ENCODE data around the gene MECP2.

DNA sequence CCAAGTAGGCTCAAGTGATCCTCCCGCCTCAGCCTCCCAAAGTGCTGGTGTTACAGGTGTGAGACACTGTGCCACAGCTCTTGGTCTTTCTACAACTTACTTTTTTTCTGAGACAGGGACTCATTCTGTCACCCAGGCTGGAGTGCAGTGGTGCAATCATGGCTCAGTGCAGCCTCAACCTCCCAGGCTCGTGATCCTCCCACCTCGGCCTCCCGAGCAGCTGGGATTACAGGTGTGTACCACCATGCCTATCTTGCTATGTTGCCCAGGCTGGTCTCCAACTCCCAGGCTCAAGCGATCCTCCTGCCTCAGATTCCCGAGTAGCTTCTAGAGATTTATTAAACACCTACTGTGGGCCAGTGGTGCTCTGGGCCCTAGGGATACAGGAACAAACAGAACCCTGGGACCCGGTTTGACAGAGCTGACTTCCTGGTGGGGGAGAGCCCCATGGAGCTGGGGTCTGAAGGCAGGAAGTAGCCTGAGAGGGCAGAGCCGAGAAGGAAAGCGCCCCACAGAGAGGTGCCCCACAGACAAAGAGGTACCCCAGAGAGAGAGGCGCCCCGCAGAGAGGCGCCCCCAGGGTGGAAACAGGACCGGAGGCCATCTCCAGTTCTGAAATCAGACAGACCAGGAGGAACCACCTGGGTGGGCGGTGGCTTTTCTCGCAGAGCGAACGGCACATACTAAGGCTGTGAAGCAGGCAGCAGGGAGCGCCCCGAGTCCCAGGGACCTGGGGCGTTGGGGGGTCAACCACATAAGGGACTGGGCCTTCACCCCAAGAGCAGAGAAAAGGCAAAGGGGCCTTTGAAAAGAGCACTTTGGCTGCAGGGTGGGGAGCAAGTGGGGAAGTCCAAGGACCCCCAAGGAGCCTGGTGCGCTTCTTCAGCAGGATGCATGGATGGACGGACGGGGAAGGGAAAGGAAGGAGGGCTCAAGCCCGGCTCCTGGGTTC lies 82.8 kb downstream of the MECP2 start:
- TF ChIP-seq PPARA (CRISPR knock-in tag; IDR thresholded peaks at IDR 0.05; ENCODE audit: borderline replicate concordance) (no peak), ARNTL (CRISPR knock-in tag; IDR thresholded peaks at IDR 0.05; ENCODE audit: borderline replicate concordance, low read depth) (no peak), ZC3H10 (CRISPR knock-in tag; IDR thresholded peaks at IDR 0.05) (no peak), ZFP3 (CRISPR knock-in tag; IDR thresholded peaks at IDR 0.05) (no peak), CSDC2 (CRISPR knock-in tag; IDR thresholded peaks at IDR 0.05) (no peak)
- TF ChIP-seq, protein P1, sequence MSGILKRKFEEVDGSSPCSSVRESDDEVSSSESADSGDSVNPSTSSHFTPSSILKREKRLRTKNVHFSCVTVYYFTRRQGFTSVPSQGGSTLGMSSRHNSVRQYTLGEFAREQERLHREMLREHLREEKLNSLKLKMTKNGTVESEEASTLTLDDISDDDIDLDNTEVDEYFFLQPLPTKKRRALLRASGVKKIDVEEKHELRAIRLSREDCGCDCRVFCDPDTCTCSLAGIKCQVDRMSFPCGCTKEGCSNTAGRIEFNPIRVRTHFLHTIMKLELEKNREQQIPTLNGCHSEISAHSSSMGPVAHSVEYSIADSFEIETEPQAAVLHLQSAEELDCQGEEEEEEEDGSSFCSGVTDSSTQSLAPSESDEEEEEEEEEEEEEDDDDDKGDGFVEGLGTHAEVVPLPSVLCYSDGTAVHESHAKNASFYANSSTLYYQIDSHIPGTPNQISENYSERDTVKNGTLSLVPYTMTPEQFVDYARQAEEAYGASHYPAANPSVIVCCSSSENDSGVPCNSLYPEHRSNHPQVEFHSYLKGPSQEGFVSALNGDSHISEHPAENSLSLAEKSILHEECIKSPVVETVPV (CRISPR knock-in tag; IDR thresholded peaks at IDR 0.05) = no peak
- TF ChIP-seq, protein P2, sequence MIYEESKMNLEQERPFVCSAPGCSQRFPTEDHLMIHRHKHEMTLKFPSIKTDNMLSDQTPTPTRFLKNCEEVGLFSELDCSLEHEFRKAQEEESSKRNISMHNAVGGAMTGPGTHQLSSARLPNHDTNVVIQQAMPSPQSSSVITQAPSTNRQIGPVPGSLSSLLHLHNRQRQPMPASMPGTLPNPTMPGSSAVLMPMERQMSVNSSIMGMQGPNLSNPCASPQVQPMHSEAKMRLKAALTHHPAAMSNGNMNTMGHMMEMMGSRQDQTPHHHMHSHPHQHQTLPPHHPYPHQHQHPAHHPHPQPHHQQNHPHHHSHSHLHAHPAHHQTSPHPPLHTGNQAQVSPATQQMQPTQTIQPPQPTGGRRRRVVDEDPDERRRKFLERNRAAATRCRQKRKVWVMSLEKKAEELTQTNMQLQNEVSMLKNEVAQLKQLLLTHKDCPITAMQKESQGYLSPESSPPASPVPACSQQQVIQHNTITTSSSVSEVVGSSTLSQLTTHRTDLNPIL (CRISPR knock-in tag; IDR thresholded peaks at IDR 0.05; ENCODE audit: low read depth) = no peak

All from SK-N-SH treated with all-trans-retinoic acid at 6 μM for 48 hours (cell line).